Islet of Langerhans (tissue), 1 donor: ENCODE measurements around the gene TMEM97.
"Not testable (repeated sequence)": the region's sequence is repeated elsewhere in the genome, so short reads cannot be mapped to it uniquely, and the experiment has no call there.

Experiments used
- FAIRE-seq: peaks from one replicate; lab custom pipeline; 2011; peaks lifted over from hg19 to GRCh38; lab: Jason Lieb, UNC

TMEM97 gene

DNA sequence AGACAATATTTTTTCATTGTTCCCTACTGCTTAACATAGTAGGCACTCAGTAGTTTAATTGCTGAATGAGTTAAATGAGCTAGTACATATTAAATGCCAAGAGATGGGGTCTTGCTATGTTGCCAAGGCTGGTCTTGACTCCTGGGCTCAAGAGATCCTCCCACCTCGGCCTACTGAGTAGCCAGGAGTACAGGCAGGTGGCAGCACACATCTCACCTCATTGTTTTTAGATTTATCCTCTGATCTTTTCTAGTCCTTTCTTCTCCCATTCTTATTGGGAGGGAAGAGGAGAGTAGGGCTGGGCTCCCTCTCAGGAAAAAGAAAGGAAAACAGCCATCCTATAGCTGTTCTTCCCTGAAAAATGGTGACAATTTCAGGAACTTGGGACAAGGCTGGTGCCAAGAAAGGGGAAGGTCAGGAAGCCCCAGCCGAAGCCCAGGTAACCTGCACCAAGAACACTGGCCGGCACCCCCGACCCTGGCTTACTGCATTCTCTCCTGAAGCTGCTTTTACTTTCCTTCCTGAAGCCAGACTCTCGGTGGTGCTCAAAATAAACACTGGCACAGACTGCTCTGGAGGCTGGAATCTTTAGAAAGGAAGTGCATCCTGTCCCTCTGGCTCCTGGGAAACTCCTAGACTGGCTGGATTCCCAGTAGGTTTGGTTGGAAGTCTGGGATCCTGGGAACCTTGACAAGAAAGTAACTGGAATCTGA lies 19.2 kb downstream of the TMEM97 start:
- no peak for FAIRE-seq

DNA sequence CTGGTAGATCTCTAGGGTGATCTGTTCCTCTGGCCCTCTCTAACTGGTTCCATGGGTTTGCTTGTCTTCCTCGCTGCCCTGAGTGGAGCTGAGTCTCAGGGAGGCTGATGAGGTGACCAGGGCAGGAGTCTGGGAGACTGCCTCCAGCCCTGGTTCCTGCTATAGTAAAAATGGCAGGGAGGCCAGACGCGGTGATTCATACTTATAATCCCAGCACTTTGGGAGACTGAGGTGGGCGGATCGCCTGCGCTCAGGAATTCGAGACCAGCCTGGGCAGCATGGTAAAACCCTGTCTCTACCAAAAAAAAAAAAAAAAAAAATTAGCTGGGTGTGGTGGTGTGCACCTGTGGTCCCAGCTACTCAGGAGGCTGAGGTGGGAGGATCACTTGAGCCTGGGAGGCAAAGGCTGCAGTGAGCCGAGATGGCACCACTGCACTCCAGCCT lies 19.8 kb downstream of the TMEM97 start:
- FAIRE-seq: not testable (repeated sequence)

DNA sequence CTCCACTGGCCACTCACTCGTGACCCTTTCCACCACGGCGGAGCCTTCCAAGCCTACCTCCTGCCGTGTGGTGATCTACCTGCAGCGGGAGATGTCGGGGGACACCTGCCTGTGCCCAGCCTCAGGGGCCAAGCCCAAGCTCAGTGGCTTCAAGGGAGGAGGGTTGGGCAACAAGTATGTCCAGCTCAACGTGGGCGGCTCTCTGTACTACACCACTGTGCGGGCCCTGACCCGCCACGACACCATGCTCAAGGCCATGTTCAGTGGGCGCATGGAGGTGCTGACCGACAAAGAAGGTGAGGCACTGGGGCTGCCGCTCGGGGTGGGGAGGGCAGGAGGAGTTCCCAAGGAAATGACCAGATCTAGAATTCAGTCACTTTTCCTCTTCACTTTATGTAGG lies 20.4 kb downstream of the TMEM97 start:
- no peak for FAIRE-seq

DNA sequence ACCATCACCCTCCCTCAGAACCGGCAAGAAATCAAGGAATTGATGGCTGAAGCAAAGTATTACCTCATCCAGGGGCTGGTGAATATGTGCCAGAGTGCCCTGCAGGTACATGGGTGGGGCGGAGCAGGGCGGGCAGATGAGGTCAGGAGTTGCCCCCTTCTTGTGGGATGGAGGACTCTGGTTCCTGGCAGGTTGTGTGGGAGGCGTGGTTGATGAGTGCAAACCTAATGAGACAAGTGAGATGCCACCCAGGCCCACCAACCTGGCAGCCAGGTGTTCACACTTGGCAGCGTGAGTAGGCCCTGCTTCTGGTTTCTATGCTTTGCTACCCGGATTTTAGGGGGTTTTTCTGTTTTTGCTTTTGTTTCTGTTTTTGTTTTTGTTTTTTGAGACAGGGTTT lies 21.4 kb downstream of the TMEM97 start:
- FAIRE-seq: no peak

DNA sequence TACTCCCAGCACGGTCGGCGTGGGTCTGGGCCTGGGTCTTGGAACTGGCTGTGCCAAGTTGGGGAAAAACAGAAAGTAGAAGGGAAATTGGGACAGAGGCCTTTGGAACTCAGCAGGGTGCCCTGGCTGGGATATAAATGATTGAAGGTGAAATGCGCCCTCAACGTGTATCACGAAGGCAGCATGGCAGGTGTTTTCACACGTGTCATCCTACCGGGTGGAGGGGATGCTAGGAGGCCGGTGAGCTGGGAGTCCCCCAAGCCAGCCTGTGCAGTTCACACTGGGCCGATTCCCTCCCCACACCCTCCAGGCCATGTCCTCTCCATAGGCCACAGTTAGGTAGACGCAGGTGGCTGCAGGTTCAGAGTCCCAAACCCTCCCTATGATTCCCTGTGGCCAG lies 22.5 kb downstream of the TMEM97 start:
- no peak for FAIRE-seq

DNA sequence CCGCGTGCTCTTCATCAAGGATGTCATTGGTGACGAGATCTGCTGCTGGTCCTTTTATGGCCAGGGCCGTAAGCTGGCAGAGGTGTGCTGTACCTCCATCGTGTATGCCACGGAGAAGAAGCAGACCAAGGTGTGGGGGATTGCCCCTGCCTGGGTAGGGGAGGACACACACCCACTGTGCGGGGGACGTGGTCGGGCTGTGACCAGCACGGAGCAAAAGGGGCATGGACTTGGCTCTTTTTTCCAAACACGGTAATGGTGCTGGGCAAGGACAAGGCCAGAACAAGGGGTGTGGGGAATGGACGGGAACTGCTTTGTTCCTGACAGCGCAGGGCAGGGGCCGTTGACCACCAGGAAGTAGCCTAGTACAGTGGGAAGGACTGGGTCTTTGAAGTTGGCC lies 23.3 kb downstream of the TMEM97 start:
- FAIRE-seq: no peak

DNA sequence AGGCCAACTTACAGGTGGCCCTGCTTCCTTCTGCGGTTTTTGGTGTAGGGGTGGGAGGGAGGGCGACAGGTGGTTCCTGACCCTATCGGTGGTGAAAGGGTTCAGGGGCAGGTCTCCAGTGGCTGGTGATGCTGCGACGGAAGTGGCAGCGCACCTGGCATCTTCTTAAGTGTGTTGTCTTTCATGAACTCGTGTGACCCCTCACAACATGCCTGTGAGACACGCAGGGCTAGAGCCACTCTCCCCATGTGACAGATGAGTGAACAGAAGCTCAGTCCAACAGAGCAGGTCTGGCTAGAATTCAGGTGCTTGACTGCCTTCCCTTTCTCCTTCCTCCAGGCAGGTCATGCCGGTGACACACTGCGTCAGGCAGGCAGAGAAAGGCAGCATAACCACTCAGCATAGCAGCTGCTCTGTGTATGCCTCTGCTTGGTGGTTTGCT lies 24.5 kb downstream of the TMEM97 start:
- FAIRE-seq: no peak

DNA sequence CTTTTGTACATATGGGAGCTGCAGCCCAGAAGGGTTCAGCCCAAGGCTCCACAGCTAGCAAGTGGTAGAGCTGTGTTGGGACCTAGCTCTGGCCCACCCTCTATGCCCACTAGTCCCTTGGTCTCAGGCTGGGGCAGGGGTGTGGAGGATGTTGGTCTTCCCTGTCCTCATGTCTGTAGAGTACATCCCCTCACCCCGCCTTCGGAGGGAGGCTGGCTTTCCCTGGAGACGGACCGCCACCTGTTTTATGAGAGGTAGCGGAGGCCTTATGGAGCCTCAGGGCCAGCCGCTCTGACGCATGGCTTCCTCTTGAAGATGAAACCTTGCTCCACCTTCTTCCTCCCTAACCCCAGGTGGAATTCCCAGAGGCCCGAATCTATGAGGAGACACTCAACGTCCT lies 25.0 kb downstream of the TMEM97 start:
- no peak for FAIRE-seq

DNA sequence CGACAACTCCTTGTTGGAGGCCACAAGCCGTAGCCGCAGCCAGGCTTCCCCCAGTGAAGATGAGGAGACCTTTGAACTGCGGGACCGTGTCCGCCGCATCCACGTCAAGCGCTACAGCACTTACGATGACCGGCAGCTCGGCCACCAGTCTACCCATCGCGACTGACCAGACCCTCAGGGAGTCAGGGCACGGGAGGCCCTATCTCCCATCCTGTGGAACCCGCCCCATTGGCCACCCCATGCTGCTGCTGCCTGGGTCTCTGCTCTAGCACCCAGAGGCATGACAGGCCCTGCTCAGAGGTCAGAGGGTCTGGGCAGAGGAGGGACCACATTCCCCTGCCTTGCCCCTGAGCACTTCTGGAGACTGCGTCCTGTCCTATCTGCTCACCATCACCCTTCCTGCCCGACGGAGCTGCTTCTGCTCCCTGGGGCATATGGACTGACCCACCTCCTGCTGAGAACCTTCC lies 25.5 kb downstream of the TMEM97 start:
- no peak for FAIRE-seq

DNA sequence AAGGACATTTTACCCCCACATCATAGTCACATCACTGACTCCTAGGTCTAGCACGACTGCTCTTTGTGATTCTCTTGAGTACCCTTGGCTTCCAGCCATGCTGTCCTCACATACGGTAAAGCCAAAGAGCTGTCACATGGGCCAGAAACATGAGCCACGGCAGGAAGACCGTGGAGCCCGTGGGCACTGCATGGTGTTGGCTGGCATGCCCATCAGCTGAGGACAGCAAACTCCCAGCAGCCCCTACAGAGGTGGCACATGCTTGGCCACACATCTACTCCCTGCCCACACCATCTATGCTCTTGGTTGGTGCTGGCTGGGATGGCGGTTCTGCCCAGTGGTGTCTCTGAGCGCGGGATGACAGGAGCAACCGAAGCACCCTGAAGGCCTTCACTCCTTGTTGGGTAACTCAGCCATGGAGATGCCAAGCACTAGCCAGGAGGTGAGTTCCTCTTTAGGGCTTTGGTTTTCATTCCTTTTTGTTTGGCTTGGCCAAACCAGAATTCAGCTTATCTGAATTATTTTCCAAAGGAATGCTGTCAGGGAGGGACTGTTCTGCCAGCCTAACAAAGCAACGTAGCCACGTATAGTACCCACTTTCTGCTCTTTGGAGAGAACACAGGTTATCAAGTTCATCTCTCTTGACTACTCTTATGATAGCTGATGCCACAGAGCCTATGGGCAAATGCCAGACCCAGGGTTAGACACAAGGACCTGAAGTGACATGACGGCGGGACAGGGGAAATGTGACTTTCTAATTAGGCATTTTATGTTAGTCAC lies 26.6 kb downstream of the TMEM97 start:
- no peak for FAIRE-seq

DNA sequence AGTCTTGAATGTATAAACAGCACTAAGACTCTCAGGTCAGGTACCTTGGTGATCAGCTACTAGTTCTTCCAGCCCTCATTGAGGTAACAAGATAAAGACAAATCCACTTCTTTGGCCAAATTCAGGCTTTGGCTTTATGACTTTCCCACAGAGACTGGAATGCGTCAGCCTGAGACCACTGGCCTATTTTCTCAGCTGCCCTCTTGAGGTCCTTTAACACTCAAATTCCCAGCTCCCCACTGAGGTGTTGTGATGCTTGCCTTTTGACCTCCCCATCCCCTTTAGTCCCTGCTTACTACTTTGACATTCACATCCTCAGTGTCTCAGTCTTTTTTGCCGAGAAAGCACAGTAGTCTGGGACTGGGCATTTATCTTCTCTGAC lies 27.2 kb downstream of the TMEM97 start:
- no peak for FAIRE-seq

DNA sequence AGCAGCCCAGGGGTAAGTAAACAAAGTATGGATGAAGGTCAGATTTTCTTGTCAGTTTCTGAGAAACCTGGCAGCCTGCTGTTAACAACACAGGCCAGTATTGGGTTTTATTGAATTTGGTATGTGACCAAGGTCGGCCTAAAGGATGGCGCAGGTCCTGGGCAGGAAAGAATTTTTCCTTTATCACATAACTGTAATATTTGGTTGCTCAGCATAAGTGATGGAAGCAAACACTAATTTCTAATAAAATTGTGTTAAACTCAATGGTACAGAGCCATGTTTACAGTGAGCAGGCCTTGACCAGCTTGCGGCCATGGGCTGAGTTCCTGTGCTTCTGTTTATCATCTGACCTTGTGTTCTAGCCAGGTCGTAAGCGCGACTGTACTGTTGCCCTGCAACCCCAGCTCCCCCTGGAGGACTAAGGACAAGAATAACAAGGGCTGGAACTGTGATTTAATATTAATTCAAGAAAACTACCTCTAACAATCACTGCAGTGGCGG lies 27.8 kb downstream of the TMEM97 start:
- no peak for FAIRE-seq

DNA sequence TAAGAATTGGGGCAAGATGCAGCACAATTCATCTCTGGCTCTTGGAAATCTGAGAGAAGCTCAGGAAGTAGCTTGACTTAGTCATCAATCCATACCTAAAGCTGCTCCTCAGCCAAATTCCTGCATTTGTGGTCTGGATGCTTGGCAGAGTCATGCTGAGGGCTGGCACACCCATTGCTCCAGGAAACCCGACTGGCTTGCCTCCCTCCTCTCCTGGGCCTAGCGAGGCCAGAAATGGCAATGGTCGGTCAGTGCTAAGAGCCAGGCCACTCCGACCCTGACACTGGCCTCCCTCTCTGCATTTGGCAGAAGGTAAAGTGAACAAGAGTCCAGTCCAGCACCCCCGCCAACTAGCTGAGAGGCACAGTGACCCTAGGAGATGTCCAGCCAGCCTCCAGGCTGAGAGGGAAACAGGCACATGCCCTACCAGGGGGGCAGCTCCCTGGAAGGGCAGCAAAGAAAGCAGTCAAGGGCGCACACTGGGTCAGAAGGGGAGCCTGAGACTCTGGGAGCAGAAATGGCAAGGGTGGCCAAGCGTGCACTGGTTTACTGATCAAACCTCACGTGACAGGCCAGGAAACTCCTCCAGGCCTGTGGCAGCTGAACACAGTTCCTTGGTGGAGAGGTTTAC lies 28.4 kb downstream of the TMEM97 start:
- FAIRE-seq: no peak

DNA sequence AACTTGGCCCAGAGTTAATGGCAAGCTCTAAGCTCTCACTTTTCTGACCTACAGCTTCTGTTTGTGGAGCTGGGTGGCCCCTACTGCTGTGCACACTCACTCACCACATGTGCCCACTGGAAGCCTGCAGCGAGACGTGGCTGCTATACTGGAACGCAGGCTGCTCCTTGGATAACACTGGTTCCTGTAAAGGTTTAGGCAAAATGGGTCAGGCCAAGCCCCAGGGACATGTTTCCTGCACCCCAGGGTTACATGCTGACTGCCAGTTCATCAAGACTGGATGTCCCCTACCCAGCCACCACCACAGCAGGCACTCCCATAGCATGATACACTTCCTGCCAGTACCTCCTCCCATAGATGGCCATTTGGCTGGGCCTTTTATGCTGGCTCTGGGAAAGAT lies 30.0 kb downstream of the TMEM97 start:
- FAIRE-seq: no peak

DNA sequence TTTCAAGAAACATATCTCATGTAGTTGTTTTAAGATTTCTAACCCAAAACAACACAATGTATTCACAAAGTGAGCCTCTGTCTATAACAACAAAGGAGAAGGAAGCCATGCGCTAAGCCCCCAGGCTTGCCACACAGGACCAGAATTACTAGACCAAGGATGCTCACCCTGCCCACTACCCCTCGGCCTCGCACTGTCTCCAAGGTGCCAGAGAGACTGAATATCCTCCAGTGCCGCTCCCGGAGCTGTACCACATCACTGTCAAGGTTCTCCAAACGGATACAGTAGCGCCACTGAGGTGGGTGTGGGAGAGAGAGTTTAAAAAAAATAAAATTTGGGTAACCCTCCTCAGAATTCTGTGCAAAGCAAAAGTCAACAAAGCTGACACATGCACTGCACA lies 31.3 kb downstream of the TMEM97 start:
- no peak for FAIRE-seq

DNA sequence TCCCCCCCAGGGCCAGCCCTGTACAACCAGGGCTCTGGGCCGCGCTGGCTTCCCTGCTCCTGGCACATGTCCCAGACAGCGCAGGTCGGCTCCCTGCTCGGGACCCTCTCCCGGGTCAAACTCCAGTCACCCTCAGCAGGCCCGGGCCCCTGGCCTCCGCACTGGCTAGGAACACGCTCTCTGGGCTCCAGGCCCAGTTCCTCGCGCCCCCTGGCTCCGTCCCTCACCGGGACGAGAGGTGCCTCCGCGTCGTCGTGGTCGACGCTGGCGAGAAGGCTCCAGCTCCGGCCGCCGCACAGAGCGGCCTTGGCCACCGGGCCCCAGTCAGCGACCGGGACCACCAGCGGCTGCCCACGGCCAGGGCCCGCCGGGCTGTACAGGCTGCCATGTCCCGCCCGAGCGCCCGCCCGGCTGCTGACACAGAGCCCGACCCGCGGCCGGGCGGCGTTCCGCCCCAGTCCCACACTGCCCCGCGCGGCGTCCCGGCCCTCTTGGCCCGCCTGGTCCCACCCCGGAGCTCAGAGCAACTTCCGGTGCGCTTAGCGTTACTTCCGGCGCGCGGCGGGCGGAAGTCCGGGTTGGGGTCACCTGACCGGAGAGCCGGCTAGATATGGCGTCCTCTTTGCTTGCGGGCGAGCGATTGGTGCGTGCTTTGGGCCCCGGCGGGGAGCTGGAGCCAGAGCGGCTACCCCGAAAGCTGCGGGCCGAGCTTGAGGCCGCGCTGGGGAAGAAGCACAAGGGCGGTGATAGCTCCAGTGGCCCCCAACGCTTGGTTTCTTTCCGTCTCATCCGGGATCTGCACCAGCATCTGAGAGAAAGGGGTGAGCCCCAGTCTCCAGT lies 38.3 kb downstream of the TMEM97 start, which contains the start of gene POLDIP2:
Gene POLDIP2, minus strand, starts transcription at position 467 of the 840 bp plus-strand sequence. Its CDS starts 79 bp downstream, at position 388.
- no peak for FAIRE-seq

DNA sequence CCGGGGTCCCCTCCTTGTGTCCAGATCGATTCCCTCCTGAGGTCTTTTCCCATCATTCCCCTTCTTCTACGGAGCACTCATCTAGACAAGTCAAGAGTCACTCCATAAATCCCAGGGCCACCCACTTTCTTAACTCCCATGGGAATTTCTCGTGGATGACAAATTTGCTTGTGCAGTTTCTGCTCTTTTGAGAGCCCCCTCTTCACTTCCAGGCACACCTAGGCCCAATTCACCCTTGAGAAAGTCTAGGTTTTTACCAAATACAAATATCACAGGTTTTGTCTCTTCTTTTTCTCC lies 38.8 kb downstream of the TMEM97 start:
- no peak for FAIRE-seq

DNA sequence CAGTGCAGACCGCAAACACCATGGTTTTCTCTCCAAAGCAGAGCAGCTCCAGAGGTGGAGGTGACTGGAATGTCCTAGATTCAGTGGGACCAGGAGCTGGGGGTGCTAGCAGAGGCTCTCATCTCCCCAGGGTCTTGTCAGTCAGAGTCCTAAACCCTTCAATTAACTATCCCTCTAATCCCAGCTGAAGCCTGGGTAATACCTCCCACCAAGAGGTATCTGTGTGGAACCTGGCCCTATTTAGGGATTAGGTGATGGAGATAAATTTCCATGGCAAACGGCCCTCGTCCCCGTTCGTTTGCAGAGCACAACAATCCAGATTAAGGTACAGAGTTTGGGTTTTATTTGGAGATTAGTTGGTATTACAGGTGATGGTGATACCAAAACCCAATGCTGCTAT lies 44.2 kb downstream of the TMEM97 start:
- FAIRE-seq: no peak

DNA sequence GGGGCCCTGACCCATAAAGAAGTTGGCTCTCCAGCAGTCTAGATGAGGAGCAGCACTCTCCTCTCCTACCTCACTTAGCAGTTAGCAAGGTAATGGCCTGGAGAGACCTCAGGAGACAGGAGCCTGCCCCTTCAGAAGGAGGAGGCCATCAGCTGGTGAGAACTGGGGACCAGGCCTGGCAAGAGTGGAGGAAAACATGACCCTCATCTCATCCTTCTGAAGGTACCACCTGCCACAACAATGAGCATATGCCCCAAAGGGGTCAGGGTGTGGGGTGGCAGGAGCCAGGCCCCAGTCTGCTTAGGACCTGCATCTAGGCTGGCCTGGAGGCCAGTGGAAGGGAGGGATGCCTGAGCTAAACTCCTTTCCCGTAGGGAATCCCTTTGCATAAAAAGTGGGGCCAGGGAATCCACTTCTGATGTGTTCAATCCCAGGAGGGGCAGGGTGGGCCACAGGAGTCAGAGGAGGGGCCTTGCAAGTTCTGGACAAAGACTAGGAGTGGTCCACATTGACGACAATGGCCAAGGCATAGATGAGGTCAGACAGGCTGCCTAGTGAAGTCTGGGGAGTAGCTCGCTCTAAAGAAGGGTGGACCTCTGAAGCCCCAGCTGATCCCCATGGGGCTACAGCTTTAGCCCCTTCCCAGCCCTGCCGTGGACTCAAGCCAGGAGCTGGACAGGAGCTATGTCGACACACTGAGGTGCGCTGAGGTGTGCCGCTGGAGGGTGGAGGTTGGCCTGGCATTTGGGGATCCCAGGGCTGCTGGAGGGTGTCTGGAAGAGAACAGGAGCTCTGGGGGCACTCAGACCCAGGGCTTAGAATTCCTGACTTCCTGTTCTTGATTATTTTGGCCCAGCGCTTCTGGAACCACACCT lies 45.0 kb downstream of the TMEM97 start:
- FAIRE-seq: no peak

DNA sequence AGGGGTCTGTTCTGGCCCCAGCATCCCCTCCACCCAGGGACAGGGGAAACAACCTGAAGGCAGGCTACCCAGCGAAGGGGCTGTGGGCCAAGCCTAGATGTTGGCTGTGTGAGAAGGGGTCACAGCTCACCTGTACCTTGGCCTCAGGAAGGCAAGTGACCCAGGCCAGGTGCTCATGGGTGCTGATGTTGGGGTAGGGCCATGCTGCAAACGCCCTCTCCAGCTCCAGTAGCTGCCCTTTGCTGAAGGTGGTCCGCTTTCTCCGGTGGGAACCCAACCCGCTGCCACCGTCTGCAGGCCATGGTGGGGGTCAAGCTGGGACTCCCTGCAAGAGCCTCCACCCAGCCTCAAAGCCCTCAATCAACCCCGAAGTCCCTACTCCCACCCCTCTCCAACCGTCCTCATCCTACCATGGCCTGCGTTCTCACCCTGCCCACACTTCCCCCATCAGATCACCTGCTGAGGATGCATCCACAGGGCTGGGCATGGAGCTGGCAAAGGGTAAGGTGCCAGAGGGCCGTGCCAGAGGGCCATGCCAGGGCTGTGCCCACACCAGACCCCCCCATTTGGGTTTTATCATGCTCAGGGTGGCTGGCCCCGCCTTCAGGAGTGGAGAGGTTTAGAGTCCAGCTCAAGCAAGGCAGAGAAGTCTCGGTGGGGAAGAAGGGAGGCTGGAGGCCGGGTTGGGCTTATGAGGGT lies 45.8 kb downstream of the TMEM97 start, which contains the start of gene SEBOX:
Gene SEBOX, minus strand, starts transcription at position 535 of the 699 bp plus-strand sequence. Its CDS starts 48 bp downstream, at position 487.
- FAIRE-seq: no peak
